CD4-positive, alpha-beta T cell treated with Interleukin-10 for 1 hour (primary cell): ENCODE results near the gene CCSER1.

Experiments
- DNase-seq: peaks from one replicate; pipeline ENCODE4 v3.0.0-alpha.2; 2020

Gene CCSER1

GRCh38 chr4:90130076-90130475 is 2.9 kb downstream of the CCSER1 start:
- DNase-seq, result no peak

- no peak for DNase-seq
Observed at GRCh38 chr4:90137555-90137954, 10.4 kb downstream of the CCSER1 start.

GRCh38 chr4:90142081-90142480 is 14.9 kb downstream of the CCSER1 start:
- DNase-seq, result no peak

DNA sequence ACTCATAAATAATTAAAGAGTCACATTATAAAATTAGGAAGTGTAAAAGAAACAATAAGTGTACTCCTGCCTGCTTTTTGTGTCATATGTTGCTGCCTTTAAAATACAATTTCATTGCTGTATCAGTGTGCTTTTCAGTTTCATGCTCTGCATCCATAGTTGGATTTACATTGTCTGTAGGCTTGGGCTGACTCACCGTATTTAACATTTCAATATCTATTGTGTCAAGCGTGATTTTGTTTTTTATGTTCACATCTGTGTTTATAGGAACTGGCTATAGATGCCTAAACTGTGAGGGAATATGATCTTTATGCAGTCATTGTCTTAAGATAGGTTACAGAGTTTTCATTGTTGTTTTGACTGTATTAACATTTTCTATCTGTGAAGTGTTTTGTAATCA is 18.1 kb downstream of the CCSER1 start:
- DNase-seq, result no peak

GRCh38 chr4:90146306-90146705 is 19.1 kb downstream of the CCSER1 start:
- no peak for DNase-seq

GRCh38 chr4:90148574-90149148 is 21.5 kb downstream of the CCSER1 start:
- no peak for DNase-seq

GRCh38 chr4:90152024-90152423 is 24.8 kb downstream of the CCSER1 start:
- no peak for DNase-seq

DNA sequence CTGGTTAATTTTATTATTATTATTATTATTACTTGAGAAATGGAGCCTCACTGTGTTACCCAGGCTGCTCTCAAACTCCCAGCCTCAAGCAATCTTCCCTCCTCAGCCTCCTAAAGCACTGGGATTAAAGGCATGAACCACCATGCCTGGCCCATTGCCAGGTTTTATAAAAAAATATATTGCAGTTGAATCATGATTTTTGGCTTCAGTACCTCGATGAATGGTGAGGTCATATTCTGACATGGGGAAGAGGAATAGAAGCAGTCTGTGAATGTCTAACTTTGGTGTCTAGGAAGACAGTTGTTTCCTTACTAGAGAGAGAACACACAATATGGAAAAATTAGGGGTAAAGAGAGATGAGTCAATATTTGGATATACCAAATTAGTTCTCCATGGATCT is 32.0 kb downstream of the CCSER1 start:
- no peak for DNase-seq

DNA sequence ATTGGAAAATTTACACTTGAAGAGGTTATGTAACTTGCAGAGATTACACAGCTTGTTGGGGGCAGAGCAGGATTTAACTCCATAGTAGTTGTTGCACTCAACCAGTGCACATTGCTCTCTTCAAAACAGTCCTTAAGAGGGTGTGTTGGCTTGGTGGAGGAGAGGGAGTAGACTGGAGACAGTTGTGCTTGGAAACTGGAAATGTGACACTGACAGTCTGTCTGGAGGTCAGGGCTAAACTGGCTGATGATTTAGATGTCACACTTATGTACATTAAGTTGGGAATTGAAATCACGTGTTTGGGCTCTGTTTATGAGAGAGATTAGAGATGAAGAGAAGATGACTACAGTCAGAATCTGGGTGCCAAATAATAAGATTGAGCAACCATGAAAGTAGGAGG is 32.9 kb downstream of the CCSER1 start:
- DNase-seq, result no peak

DNA sequence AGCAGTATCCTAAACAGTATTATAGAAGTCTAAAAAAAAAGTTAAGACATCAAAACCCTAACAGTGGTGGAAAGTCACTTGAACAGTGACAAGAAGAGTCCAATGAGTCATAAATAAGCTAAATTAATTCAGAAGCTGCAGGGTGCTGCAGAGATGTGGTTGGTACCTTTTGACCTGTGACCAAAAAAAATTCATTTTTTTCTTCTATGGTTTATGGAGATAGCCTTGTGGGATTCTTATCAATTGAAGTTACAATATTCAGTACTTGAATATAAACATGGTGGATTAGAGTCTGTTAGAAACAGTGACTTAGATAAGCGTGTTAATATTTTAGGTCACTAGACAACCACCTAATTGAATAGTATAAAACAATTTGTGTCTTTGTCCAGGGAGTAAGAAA is 35.4 kb downstream of the CCSER1 start:
- no peak for DNase-seq

DNA sequence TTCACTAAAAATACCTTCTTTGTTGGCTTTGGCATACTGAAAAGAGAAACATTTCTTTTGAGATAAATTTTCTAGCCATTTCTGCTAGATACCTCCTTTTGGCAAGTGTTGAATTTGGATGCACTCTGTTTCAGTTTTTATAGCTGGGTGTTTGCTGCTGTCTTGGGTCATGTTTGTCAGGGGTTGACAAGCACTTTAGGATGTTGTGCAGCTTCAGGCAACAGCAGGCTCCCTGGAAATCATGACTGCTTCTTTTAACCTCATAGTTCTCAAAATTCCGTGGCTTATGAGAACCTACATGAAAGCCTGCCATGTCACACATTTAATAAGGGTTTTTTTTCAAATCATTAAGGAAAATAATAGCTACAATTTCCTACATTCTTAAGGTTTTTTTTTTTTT is 36.7 kb downstream of the CCSER1 start:
- no peak for DNase-seq

- DNase-seq, result no peak
Observed at GRCh38 chr4:90165883-90166282, 38.7 kb downstream of the CCSER1 start.

- no peak for DNase-seq
Observed at GRCh38 chr4:90171491-90171890, 44.3 kb downstream of the CCSER1 start.

- no peak for DNase-seq
Observed at GRCh38 chr4:90174621-90175023, 47.4 kb downstream of the CCSER1 start.

DNA sequence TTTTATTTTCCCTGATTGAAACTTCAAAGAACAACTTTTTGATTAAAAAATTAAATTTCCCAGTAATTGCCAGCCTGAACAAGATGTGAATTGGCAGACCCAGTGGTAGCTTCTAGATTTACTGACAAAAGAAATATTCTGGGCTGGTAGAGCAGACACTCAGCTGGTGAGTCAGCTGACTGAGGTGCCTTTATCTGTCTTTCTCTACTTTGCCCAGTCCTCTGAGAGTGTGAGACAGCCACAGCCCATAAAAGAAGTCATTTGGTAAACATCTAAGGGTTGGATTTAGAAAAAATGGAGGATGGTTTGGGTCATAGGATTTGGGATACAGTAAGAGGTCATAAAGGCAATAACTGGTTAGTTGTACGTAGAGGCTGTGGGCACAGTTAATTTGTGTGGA is 54.5 kb downstream of the CCSER1 start:
- DNase-seq, result no peak

GRCh38 chr4:90183254-90183653 is 56.1 kb downstream of the CCSER1 start:
- DNase-seq, result no peak

- DNase-seq, result no peak
Observed at GRCh38 chr4:90184560-90184959, 57.4 kb downstream of the CCSER1 start.

GRCh38 chr4:90185416-90185815 is 58.2 kb downstream of the CCSER1 start:
- DNase-seq, result no peak

- no peak for DNase-seq
Observed at GRCh38 chr4:90186229-90186628, 59.0 kb downstream of the CCSER1 start.

DNA sequence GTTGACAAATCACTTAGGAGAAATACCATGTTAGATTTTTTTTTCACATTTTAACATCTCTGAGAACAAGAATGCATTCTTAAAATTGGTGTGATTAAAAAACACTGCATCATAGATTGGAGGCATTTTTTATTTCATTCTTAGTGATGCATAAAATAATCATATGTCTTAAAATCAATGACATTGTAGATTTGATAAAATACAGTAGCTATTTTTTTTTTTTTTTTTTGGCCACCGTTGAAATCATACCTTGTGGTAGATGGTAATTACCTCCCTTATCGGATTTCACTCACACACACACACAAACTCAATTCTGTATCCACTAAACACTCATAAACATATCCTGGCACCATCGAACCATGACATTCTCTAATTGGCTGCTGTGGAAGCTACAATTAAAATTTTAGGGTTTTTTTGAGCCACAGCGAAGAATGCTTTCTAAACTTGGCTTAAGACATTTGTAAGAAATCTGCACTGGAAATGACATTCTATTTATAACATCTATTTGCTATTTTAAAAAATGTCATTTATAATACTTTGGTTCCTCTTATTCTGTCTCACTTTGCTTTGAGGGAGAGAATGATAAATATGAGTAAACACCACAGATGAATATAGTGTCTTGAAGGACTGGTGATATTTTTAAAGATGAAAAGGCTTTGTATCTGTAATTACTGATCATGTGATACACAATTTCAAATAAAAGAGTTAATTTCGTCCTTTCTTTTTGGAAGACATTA is 60.1 kb downstream of the CCSER1 start:
- DNase-seq, result no peak

- no peak for DNase-seq
Observed at GRCh38 chr4:90189178-90189577, 62.0 kb downstream of the CCSER1 start.

DNA sequence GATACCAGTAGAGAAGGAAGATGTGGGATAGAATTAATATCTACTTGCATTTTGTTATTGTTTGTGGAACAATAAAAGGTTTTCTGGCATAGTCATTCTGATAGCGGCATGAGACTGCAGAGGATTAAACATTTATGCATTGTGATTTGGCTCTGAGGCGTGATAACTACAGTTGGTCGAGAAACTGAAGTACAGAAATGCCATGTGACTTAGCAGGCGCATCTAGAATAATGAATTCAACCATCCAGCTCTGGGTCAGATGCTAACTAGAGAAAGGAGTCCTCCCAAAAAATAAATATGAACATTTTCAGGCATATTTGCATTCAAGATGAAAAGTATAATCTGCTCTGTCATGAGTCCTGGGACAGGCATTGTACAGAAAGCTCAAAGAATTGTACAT is 62.8 kb downstream of the CCSER1 start:
- no peak for DNase-seq

GRCh38 chr4:90190525-90190924 is 63.3 kb downstream of the CCSER1 start:
- no peak for DNase-seq

- no peak for DNase-seq
Observed at GRCh38 chr4:90198086-90198847, 71.1 kb downstream of the CCSER1 start.
